Memory B cell (primary cell): ENCODE results near the gene OR2Y1.
"Not testable (repeated sequence)": the region's sequence is repeated elsewhere in the genome, so short reads cannot be mapped to it uniquely, and the experiment has no call there.

ENCODE experiments used
- ATAC-seq: fragments of 150-1000 bp; cut with Tn5 transposase; 2 replicates; pipeline ENCODE4 v1.10.0; 2021; ENCODE audit warnings: low read depth, mild to moderate bottlenecking, moderate library complexity
- DNase-seq, 2 donors: peaks; one replicate each; pipeline ENCODE4 v3.0.0; 2022; ENCODE audit warnings: low spot score in 2 of 2
- H3K27ac Mint-ChIP-seq: one replicate; pipeline ENCODE4 v1.8.0; 2022; ENCODE audit warnings: mild to moderate bottlenecking, moderate library complexity, mixed read lengths
- H3K27me3 Mint-ChIP-seq: one replicate; pipeline ENCODE4 v1.8.0; 2022; ENCODE audit warnings: mixed read lengths
- H3K36me3 Mint-ChIP-seq: one replicate; pipeline ENCODE4 v1.8.0; 2022; ENCODE audit warnings: mild to moderate bottlenecking, mixed read lengths
- H3K4me1 Mint-ChIP-seq: one replicate; pipeline ENCODE4 v1.8.0; 2022; ENCODE audit warnings: mixed read lengths
- H3K4me3 Mint-ChIP-seq: one replicate; pipeline ENCODE4 v1.8.0; 2022; ENCODE audit warnings: mild to moderate bottlenecking, moderate library complexity, mixed read lengths
- H3K9me3 Mint-ChIP-seq: one replicate; pipeline ENCODE4 v1.8.0; 2022; ENCODE audit warnings: mixed read lengths

OR2Y1 gene

DNA sequence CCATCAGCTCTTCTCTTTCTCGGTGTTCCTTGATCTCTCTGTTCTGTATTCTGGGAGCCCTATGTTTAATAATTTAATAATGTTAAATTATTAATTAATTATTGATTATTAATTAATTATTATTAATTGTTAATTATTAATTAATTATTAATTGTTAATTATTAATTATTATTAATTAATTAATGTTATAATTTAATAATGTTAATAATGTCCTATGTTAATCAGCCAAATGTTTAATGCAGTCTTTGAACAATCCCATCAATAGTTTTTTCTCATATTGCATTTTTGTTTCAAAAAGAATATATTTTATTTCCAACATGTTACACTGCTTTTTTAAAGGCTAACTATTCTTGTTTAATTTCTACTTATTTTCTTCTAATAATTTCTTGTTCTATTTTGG is 36.5 kb upstream of the OR2Y1 start:
- Mint-ChIP-seq H3K4me3 (no peak overlapping the region), H3K27me3 (peaks cover 8% of the 10 kb centered on the region), H3K36me3 (peaks cover 2% of the 10 kb centered on the region), H3K4me1 (no peaks in the 10 kb centered on the region), H3K27ac (no peak overlapping the region), H3K9me3 (peaks cover 5% of the 10 kb centered on the region)
- no peak for DNase-seq
- ATAC-seq, result no peak

DNA sequence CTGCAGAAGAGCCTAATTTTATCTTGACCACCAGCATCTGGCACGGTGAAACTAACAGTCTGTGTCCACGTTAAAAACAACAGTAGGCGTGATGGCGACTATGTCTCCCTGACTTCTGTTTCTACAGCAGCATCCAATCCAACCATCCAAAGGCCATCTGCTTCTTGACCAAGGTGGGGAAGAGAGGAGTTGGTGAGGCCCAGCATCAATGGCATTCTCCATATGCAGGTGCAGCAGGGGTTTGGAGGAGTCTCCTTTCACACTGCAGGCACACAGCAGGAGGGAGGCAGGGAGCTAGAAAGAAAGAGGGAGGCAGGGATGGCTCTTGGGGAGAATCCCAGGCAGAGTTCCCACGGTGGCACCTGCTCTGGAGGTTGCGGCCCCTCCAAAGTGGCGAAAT is 35.8 kb upstream of the OR2Y1 start:
- no peak for ATAC-seq
- H3K27me3 Mint-ChIP-seq, result peaks cover 8% of the 10 kb centered on the region
- H3K36me3 Mint-ChIP-seq, result peaks cover under 1% of the 10 kb centered on the region
- no peak overlapping the region for H3K4me3 Mint-ChIP-seq
- H3K27ac Mint-ChIP-seq, result no peak overlapping the region
- peaks cover 5% of the 10 kb centered on the region for H3K9me3 Mint-ChIP-seq
- no peaks in the 10 kb centered on the region for H3K4me1 Mint-ChIP-seq
- DNase-seq, result no peak

DNA sequence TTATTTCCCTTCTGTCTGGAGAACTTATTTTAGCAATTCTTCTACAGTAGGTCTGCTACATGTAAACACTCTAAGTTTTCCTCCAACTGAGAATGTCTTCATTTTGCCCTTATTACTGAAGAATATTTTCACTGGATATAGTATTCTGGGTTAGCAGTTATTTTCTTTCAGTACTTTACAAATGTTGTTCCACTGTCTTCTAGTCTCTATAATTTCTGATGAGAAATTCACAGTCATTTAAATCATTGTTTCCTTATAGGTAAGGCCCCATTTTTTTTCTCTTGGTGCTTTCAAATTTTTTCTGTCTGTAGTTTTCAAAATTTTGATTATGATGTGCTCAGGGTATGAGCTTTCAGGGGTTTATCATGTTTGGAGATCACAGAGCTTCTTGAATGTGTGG is 32.0 kb upstream of the OR2Y1 start:
- H3K4me3 Mint-ChIP-seq, result no peak overlapping the region
- H3K27me3 Mint-ChIP-seq, result peaks cover 12% of the 10 kb centered on the region
- no peak for DNase-seq
- ATAC-seq, result no peak
- H3K4me1 Mint-ChIP-seq, result no peaks in the 10 kb centered on the region
- no peak overlapping the region for H3K27ac Mint-ChIP-seq
- peaks cover 11% of the 10 kb centered on the region for H3K9me3 Mint-ChIP-seq
- H3K36me3 Mint-ChIP-seq, result no peaks in the 10 kb centered on the region

DNA sequence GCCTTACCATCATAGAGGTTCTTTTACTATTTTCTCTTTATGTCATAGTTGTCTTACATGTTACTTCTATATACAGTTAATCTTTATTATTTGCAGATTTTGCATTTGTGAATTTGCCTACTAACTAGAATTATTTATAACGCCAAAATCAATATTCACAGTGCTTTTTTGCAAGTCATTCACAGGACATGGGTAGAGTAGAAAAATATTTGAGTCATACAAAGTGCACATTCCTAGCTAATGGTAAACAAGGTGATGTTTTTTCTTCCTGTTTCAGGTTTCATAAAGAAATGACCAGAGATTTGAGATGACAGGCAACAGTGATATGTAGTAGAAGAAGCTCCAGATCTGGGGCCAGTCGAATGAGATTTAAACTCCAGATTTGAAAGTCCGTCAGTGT is 30.0 kb upstream of the OR2Y1 start:
- peaks cover 14% of the 10 kb centered on the region for H3K9me3 Mint-ChIP-seq
- no peaks in the 10 kb centered on the region for H3K36me3 Mint-ChIP-seq
- DNase-seq (no peak), ATAC-seq (no peak)
- H3K27me3 Mint-ChIP-seq, result peaks cover 12% of the 10 kb centered on the region
- H3K4me3 Mint-ChIP-seq, result no peak overlapping the region
- H3K4me1 Mint-ChIP-seq, result no peaks in the 10 kb centered on the region
- H3K27ac Mint-ChIP-seq, result no peak overlapping the region

DNA sequence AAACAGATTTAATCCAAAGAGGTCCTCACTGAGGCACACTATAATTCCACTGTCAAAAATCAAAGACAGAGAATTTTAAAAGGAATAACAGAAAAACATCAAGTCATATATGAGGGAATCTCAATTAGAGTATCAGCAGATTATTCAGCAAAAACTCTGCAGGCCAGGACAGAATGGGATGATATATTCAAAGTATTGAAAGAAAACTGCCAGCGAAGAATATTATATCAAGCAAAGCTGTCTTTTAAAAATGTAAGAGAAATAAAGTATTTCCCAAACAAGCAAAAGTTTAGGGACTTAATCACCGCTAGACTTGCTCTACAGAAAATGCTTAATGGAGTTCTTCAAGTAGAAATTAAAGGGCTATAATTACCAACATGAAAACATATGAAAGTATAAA is 15.7 kb upstream of the OR2Y1 start:
- Mint-ChIP-seq H3K4me1 (no peaks in the 10 kb centered on the region), H3K27ac (no peak overlapping the region), H3K36me3 (no peaks in the 10 kb centered on the region), H3K9me3 (peaks cover 7% of the 10 kb centered on the region), H3K4me3 (no peak overlapping the region), H3K27me3 (peaks cover 6% of the 10 kb centered on the region)
- no peak for DNase-seq
- no peak for ATAC-seq

DNA sequence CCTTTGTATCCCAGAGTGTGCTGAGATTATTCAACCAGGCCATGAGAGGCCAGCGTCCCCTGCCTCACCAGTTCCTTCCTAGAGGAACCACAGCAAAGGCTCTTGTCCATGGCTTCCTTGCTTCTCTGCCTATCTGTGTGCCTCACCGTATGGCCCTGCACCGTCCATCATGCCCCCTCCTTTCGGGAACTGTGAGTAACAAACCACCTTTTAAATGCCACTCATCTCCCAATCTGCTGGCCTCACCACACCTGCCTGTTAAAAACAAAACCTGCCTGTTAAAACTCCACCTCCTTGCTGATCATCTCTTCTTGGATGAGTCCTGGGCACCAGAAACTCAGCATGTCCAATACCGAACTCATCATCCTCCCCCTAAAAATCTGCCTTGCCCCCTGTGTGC is 4.4 kb upstream of the OR2Y1 start:
- DNase-seq (no peak), ATAC-seq (no peak)
- no peak overlapping the region for H3K4me3 Mint-ChIP-seq
- no peaks in the 10 kb centered on the region for H3K4me1 Mint-ChIP-seq
- no peaks in the 10 kb centered on the region for H3K36me3 Mint-ChIP-seq
- peaks cover 9% of the 10 kb centered on the region for H3K27me3 Mint-ChIP-seq
- H3K27ac Mint-ChIP-seq, result no peak overlapping the region
- no peaks in the 10 kb centered on the region for H3K9me3 Mint-ChIP-seq

DNA sequence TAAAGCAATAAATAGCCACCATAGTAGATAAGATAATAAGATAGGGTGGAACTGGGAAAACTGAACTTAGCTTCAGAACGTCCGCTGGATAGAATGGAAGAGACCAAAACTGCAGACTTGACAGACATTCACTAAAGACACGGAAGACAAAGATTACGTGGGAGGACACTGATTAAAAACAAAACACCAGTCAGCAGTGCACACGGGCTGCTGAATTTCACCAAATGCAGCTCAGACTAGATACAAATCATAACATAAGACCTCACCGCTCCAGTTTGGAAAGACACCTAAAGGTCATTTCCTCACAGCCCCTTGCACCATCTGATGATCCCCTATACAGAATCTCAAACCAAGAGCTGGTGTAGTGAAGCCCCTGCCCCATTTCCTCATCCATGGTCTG is 2.9 kb upstream of the OR2Y1 start:
- no peaks in the 10 kb centered on the region for H3K4me1 Mint-ChIP-seq
- no peak for ATAC-seq
- no peaks in the 10 kb centered on the region for H3K9me3 Mint-ChIP-seq

DNA sequence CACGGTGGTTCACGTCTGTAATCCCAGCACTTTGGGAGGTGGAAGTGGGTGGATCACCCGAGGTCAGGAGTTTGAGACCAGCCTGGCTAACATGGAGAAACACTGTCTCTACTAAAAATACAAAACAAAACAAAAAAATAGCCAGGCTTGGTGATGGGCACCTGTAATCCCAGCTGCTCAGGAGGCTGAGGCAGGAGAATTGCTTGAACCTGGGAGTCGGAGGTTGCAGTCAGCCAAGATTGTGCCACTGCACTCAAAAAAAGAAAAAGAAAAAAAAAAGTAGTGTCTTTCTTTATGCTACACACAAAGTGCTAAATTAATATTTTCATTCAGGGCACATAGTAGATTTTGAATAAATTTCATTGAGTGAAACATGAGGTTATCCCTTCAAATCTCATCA is 1.1 kb upstream of the OR2Y1 start:
- not testable (repeated sequence) for H3K4me1 Mint-ChIP-seq, ATAC-seq, H3K9me3 Mint-ChIP-seq, H3K27ac Mint-ChIP-seq, H3K4me3 Mint-ChIP-seq, H3K36me3 Mint-ChIP-seq, DNase-seq, H3K27me3 Mint-ChIP-seq

More for the DNA sequence above, 2.9 kb upstream of the OR2Y1 start:
- DNase-seq, result no peak
- no peak overlapping the region for H3K4me3 Mint-ChIP-seq
- H3K36me3 Mint-ChIP-seq, result no peaks in the 10 kb centered on the region
- peaks cover 10% of the 10 kb centered on the region for H3K27me3 Mint-ChIP-seq
- H3K27ac Mint-ChIP-seq, result no peak overlapping the region

DNA sequence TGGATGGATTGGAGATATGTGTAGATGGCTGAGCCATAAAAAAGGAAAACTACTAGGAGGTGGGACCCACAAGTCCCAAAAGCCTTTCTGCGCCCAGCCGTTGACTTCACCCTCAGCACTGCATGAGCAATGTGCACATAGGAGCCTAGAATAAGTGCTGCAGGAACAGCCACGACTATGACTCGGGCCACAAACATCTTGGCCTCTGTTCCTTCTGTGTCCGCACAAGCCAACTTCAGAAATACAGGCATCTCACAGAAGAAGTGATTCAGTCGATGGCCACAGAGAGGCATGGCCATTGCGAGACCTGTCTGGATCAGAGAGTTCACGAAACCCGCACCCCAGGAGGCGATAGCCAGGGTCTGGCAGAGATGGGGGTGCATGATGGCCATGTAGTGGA is 587 bp downstream of the OR2Y1 start:
- no peak for ATAC-seq
- H3K4me1 Mint-ChIP-seq, result no peaks in the 10 kb centered on the region
- H3K36me3 Mint-ChIP-seq, result no peaks in the 10 kb centered on the region
- no peak overlapping the region for H3K27ac Mint-ChIP-seq
- no peak overlapping the region for H3K4me3 Mint-ChIP-seq
- no peak for DNase-seq
- peaks cover 8% of the 10 kb centered on the region for H3K27me3 Mint-ChIP-seq
- no peaks in the 10 kb centered on the region for H3K9me3 Mint-ChIP-seq

DNA sequence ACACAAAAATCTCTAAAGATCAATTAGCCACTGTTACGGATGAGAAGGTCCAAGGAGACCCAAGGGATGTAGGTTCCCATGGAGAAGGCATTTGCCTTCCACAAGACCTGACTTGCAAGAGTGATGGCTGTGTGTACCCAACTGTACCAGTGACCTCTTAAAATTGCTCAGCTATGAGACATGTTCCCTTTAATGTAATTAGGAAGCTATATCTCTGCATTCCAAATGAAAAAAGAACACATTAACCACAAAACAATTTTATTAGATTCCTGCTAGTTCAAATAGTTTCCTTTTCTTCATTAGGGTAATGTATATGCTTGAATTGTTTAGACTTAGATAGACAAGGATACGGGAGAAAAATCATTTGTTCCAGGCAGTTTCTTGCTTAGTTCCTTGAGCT is 3.3 kb downstream of the OR2Y1 start:
- no peaks in the 10 kb centered on the region for H3K9me3 Mint-ChIP-seq
- H3K36me3 Mint-ChIP-seq, result no peaks in the 10 kb centered on the region
- H3K4me1 Mint-ChIP-seq, result peaks cover 3% of the 10 kb centered on the region
- H3K27ac Mint-ChIP-seq, result no peak overlapping the region
- H3K27me3 Mint-ChIP-seq, result peaks cover 8% of the 10 kb centered on the region
- no peak for ATAC-seq
- no peak for DNase-seq
- no peak overlapping the region for H3K4me3 Mint-ChIP-seq

DNA sequence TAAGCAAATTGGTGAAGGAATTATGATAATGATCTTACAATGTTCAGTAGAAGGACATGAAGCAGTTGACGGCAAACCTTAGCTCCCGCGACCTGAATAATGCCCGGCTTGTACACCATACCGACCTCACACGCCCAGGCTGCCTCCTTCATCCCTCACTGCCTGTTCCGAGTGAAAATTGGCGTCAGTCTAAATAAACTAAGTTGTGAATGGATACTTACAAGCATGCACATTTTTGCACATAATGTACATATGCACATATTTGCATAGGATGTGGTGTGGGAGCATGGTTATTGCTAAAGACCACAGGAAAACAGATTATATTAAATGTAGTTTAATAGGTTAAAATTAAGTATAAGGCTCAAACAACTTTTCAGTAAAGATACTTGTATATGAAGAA is 14.9 kb downstream of the OR2Y1 start:
- peaks cover 1% of the 10 kb centered on the region for H3K9me3 Mint-ChIP-seq
- ATAC-seq (no peak), DNase-seq (no peak)
- H3K36me3 Mint-ChIP-seq, result no peaks in the 10 kb centered on the region
- H3K4me3 Mint-ChIP-seq, result no peak overlapping the region
- H3K27me3 Mint-ChIP-seq, result peaks cover 19% of the 10 kb centered on the region
- no peak overlapping the region for H3K27ac Mint-ChIP-seq
- no peaks in the 10 kb centered on the region for H3K4me1 Mint-ChIP-seq

DNA sequence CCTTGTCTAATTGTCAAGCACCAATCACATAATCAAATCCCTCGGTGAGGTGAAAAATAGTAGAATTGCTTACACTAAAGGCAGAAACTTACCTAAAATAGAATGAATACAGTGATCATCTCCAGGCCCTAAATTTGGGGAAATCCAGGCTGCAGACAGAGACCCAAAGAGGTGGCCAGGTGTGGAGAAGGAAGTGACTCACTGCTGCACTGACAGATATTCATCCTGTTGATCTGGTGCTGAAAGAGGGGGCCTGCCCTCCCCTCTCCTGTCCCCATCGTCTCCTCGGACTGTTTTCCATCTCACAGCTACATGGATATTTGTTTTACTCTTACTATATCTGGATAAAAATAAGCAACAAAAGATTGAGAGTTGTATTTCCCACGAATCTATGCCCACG is 15.9 kb downstream of the OR2Y1 start:
- H3K4me3 Mint-ChIP-seq, result no peak overlapping the region
- H3K36me3 Mint-ChIP-seq, result no peaks in the 10 kb centered on the region
- no peak overlapping the region for H3K27ac Mint-ChIP-seq

DNA sequence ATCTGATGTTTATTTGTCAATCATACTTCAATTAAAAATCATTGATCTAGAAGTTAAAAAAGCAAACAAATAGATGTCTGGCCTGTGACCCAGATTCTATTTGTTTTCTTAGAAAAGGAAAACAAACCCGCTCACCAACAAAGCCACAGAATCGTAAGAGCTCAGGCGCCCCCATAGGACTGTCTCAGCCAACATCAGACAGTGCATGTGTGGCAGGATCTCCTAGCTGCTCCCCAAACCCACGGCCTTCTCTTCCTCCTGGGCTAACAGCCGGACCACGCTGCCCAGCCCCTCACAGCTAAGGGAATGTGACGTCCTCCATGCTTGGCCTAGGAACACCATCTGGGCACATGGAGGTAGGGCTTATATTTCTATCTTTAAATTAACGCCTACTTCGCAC is 19.4 kb downstream of the OR2Y1 start:
- Mint-ChIP-seq H3K9me3 (no peaks in the 10 kb centered on the region), H3K36me3 (no peaks in the 10 kb centered on the region), H3K27ac (no peak overlapping the region), H3K4me1 (no peaks in the 10 kb centered on the region), H3K4me3 (no peak overlapping the region), H3K27me3 (peaks cover 14% of the 10 kb centered on the region)
- no peak for ATAC-seq
- DNase-seq, result no peak

More for the DNA sequence above, 15.9 kb downstream of the OR2Y1 start:
- no peak for ATAC-seq
- H3K27me3 Mint-ChIP-seq, result peaks cover 19% of the 10 kb centered on the region
- H3K9me3 Mint-ChIP-seq, result peaks cover 1% of the 10 kb centered on the region
- no peak for DNase-seq
- no peaks in the 10 kb centered on the region for H3K4me1 Mint-ChIP-seq

DNA sequence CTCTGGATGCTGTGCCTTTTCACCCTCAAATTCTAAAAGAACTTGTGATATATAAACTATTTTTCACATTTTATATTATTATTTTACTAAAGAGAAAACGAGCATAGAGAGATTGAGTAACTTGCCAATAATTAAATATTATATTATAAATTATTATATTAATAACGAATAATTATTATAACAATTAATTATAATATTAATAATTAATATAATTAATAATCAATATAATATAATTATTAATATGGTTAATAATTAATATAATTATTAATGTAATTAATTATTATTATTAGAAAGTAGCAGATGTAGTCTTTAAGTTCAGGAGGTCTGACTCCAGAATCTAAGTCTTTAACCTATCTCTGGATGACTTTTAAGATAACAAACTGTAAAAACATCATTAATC is 20.1 kb downstream of the OR2Y1 start:
- H3K27ac Mint-ChIP-seq, result no peak overlapping the region
- ATAC-seq (no peak), DNase-seq (no peak)
- H3K27me3 Mint-ChIP-seq, result peaks cover 12% of the 10 kb centered on the region
- no peaks in the 10 kb centered on the region for H3K9me3 Mint-ChIP-seq
- H3K36me3 Mint-ChIP-seq, result no peaks in the 10 kb centered on the region
- H3K4me1 Mint-ChIP-seq, result no peaks in the 10 kb centered on the region
- no peak overlapping the region for H3K4me3 Mint-ChIP-seq

DNA sequence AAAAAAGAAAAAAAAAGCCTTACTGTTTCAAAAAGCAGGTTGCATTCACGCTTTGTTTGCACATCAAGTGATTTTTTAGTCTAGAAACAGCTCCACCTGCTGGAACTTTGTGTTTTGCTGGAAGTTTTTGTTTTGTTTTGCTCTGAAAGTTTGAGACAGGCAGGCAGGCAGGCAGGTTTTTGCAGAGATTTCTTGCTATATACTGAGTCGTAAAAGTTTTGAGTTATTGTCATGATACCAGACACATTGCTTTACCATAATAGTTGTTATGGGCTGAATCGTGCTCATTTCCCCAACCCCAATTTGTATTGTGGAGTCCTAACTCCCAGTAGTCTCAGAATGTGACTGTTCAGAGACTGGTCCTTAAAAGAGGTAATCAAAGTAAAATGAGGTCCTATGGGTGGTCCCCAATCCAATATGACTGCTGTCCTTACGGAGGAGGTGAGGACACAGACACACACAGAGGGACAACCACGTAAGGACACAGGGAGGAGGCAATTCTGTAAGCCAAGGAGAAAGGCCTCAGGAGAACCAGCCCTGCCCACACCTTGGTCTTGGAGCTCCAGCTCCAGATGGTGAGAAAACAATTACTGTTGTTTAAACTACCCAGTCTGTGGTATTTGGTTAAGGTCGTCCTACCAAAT is 20.9 kb downstream of the OR2Y1 start:
- Mint-ChIP-seq H3K27ac (no peak overlapping the region), H3K4me3 (no peak overlapping the region)
- DNase-seq, result peak in 1 of 2 donors; percentile 7

More for the DNA sequence above, 20.9 kb downstream of the OR2Y1 start:
- H3K36me3 Mint-ChIP-seq, result no peaks in the 10 kb centered on the region
- H3K27me3 Mint-ChIP-seq, result peaks cover 17% of the 10 kb centered on the region
- H3K4me1 Mint-ChIP-seq, result no peaks in the 10 kb centered on the region
- no peak for ATAC-seq
- H3K9me3 Mint-ChIP-seq, result peaks cover 2% of the 10 kb centered on the region
